GM12878 (cell line): ENCODE results near the gene IL32. TPM values are rescaled to one million over a fixed set of nuclear protein-coding genes. Genes with fewer than 3 reads are reported as not detected.

Source experiments
- BHLHE40 ChIP-seq, 2 experiments: fragments of 450-650 bp in 1 of 2; IDR thresholded peaks; 2 replicates each; pipeline ENCODE4 v1.6.1; 2011 to 2017; ENCODE audit warnings: low read depth in 2 of 2, borderline replicate concordance in 1 of 2, improper control_type of control experiment in 1 of 2, low read length in 1 of 2, mild to moderate bottlenecking in 1 of 2
- CEBPZ ChIP-seq: fragments of 150-350 bp; IDR thresholded peaks from 2 replicates; pipeline ENCODE4 v1.6.1; 2016; ENCODE audit warnings: low read depth, low read length
- GABPA ChIP-seq: IDR thresholded peaks from 2 replicates; pipeline ENCODE4 v1.6.1; 2014; ENCODE audit warnings: antibody characterized with exemption, low read depth, mild to moderate bottlenecking, inconsistent platforms
- MTA3 ChIP-seq: IDR thresholded peaks from 2 replicates; pipeline ENCODE4 v1.6.1; 2012; ENCODE audit warnings: low read length, inconsistent platforms, borderline replicate concordance
- MYC ChIP-seq: IDR thresholded peaks from 2 replicates; pipeline ENCODE4 v1.6.1; 2011; ENCODE audit warnings: mild to moderate bottlenecking, low read length, moderate library complexity, inconsistent platforms; ENCODE audit not compliant: insufficient read depth, insufficient replicate concordance, insufficient read length, severe bottlenecking
- NFYA ChIP-seq: IDR thresholded peaks from 2 replicates; pipeline ENCODE4 v1.6.1; 2011; ENCODE audit warnings: low read depth, mild to moderate bottlenecking, low read length, improper control_type of control experiment, borderline replicate concordance
- NR2F1 ChIP-seq: fragments of 450-650 bp; conservative IDR thresholded peaks from 2 replicates; pipeline ENCODE4 v1.6.1; 2017; ENCODE audit warnings: mild to moderate bottlenecking
- PML ChIP-seq: IDR thresholded peaks from 2 replicates; pipeline ENCODE4 v1.6.1; 2012; ENCODE audit warnings: low read length, inconsistent platforms
- RAD21 ChIP-seq: IDR thresholded peaks from 2 replicates; pipeline ENCODE4 v1.6.1; 2011; ENCODE audit warnings: mild to moderate bottlenecking, low read depth, low read length, moderate library complexity; ENCODE audit not compliant: insufficient read depth
- SMAD5 ChIP-seq: IDR thresholded peaks from 2 replicates; pipeline ENCODE4 v1.6.1; 2016; ENCODE audit warnings: antibody characterized with exemption, low read depth
- TAF1 ChIP-seq: IDR thresholded peaks from 2 replicates; pipeline ENCODE4 v1.6.1; 2011; ENCODE audit warnings: mild to moderate bottlenecking, low read depth, low read length, borderline replicate concordance
- TCF3 ChIP-seq: IDR thresholded peaks from 2 replicates; pipeline ENCODE4 v1.6.1; 2012; ENCODE audit warnings: low read depth, mild to moderate bottlenecking, low read length, borderline replicate concordance; ENCODE audit not compliant: insufficient read depth
- ZNF207 ChIP-seq: fragments of 450-650 bp; IDR thresholded peaks from 2 replicates; pipeline ENCODE4 v1.6.1; 2014; ENCODE audit warnings: antibody characterized with exemption, mild to moderate bottlenecking, borderline replicate concordance
- ZNF24 ChIP-seq: fragments of 450-650 bp; IDR thresholded peaks from 2 replicates; pipeline ENCODE4 v1.6.1; 2017; ENCODE audit warnings: antibody characterized with exemption, mild to moderate bottlenecking
- polyA plus RNA-seq, 11 experiments: library from polyadenylated mRNA; depleted of rRNA in 4 of 11; unstranded in 6 of 11; stranded (reverse) in 5 of 11; fragments of >200 nt; fragmentation: Nextera tagmentation in 4 of 11; fragmentation: Illumina TruSeq in 1 of 11; extraction: Ambion mirVana in 4 of 11; extraction: Trizol in 1 of 11; gene quantifications; 1 replicate in 1 of 11; 2 replicates in 10 of 11; pipeline versions ENCODE4 v1.2.1 to v1.2.3, GENCODE V29; 2011 to 2016; ENCODE audit warnings: inconsistent platforms in 2 of 11, missing spikeins in 2 of 11, low read depth in 1 of 11
- total RNA-seq, 4 experiments: library from RNA; depleted of rRNA in 3 of 4; stranded (reverse); fragments of >200 nt in 3 of 4; fragmentation: Illumina TruSeq in 1 of 4; extraction: Trizol in 1 of 4; gene quantifications; 2 replicates each; pipeline versions ENCODE4 v1.2.1 to v1.2.3, GENCODE V29; 2013 to 2021
- TF ChIP-seq, protein P1 (sequence below): fragments of 150-350 bp; IDR thresholded peaks from 2 replicates; pipeline ENCODE4 v1.6.1; 2014; ENCODE audit warnings: mild to moderate bottlenecking, low read depth, low read length
- TF ChIP-seq, protein P2 (sequence below): fragments of 450-650 bp; IDR thresholded peaks from 2 replicates; pipeline ENCODE4 v1.6.1; 2018; ENCODE audit warnings: mild to moderate bottlenecking, low read depth, moderate library complexity; ENCODE audit not compliant: partially characterized antibody
- TF ChIP-seq, protein P3 (sequence below): IDR thresholded peaks from 2 replicates; pipeline ENCODE4 v1.6.1; 2011; ENCODE audit warnings: low read depth, mild to moderate bottlenecking, low read length, moderate library complexity, borderline replicate concordance; ENCODE audit errors: extremely low read depth
- TF ChIP-seq, protein P4 (sequence below): fragments of 450-650 bp; IDR thresholded peaks from 2 replicates; pipeline ENCODE4 v1.6.1; 2018; ENCODE audit warnings: borderline replicate concordance, mild to moderate bottlenecking; ENCODE audit not compliant: partially characterized antibody

IL32 gene
- total and polyA plus RNA-seq, 10 of the 15 experiments (the other 5 are each of a cell fraction or from before 2014, with no cell fraction given), result 27.0 to 122 (median 55.8) TPM

DNA sequence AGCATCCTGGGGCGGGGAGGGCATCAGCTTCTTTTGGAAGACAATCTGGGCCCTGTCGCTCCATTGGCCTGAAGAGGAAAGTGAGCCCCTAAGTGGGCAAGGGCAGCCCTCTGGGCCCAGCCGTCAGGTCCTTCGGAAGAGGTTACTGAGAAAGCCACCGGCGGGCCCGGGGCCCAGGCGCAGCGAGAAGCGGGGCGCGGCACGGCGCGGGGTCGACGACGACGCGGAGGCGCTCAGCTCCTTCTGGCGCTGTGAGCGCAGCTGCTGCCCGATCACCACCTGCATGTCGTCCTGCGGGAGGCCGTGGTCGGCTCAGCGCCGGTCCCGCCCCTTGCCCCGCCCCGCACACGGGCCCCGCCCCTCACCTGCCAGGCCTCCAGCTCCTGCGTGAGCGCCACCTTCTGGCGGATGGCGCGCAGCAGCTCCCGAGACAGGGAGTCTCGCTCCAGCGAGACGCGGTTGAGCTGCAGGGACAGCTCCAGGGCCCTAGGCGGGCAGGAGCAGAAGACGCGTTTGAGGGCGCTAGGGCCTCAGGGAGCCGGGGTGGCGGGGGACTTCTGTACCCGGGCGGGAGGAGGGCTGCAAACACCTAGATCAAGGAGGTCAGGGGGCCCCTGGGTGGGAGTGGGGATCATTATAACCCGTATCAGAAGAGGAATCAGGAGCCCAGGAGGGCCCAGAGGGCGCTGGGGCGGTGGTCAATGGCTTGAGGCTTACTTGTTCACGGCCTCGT, 37.3 kb upstream of the IL32 start (continued):
- TF ChIP-seq, protein P1, sequence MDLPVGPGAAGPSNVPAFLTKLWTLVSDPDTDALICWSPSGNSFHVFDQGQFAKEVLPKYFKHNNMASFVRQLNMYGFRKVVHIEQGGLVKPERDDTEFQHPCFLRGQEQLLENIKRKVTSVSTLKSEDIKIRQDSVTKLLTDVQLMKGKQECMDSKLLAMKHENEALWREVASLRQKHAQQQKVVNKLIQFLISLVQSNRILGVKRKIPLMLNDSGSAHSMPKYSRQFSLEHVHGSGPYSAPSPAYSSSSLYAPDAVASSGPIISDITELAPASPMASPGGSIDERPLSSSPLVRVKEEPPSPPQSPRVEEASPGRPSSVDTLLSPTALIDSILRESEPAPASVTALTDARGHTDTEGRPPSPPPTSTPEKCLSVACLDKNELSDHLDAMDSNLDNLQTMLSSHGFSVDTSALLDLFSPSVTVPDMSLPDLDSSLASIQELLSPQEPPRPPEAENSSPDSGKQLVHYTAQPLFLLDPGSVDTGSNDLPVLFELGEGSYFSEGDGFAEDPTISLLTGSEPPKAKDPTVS, result no peak
- TF ChIP-seq, protein P2, sequence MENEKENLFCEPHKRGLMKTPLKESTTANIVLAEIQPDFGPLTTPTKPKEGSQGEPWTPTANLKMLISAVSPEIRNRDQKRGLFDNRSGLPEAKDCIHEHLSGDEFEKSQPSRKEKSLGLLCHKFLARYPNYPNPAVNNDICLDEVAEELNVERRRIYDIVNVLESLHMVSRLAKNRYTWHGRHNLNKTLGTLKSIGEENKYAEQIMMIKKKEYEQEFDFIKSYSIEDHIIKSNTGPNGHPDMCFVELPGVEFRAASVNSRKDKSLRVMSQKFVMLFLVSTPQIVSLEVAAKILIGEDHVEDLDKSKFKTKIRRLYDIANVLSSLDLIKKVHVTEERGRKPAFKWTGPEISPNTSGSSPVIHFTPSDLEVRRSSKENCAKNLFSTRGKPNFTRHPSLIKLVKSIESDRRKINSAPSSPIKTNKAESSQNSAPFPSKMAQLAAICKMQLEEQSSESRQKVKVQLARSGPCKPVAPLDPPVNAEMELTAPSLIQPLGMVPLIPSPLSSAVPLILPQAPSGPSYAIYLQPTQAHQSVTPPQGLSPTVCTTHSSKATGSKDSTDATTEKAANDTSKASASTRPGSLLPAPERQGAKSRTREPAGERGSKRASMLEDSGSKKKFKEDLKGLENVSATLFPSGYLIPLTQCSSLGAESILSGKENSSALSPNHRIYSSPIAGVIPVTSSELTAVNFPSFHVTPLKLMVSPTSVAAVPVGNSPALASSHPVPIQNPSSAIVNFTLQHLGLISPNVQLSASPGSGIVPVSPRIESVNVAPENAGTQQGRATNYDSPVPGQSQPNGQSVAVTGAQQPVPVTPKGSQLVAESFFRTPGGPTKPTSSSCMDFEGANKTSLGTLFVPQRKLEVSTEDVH, result no peak
- TF ChIP-seq SMAD5, result no peak
- no peak for TF ChIP-seq CEBPZ
- TF ChIP-seq, protein P3, sequence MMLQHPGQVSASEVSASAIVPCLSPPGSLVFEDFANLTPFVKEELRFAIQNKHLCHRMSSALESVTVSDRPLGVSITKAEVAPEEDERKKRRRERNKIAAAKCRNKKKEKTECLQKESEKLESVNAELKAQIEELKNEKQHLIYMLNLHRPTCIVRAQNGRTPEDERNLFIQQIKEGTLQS, result no peak
- peak; percentile 44 to 73; a peak in 3 of 4 replicates for TF ChIP-seq BHLHE40 (IDR thresholded peaks at IDR 0.05; ENCODE audit: borderline replicate concordance in 1 of 2, low read depth in 2 of 2, low read length in 1 of 2)
- no peak for TF ChIP-seq NR2F1
- no peak for TF ChIP-seq PML
- no peak for TF ChIP-seq ZNF24
- no peak for TF ChIP-seq NFYA
- TF ChIP-seq TCF3, result no peak
- TF ChIP-seq ZNF207, result no peak
- TF ChIP-seq RAD21, result peak; percentile 60
- TF ChIP-seq MYC, result no peak
- TF ChIP-seq MTA3, result no peak
- no peak for TF ChIP-seq GABPA
- TF ChIP-seq, protein P4, sequence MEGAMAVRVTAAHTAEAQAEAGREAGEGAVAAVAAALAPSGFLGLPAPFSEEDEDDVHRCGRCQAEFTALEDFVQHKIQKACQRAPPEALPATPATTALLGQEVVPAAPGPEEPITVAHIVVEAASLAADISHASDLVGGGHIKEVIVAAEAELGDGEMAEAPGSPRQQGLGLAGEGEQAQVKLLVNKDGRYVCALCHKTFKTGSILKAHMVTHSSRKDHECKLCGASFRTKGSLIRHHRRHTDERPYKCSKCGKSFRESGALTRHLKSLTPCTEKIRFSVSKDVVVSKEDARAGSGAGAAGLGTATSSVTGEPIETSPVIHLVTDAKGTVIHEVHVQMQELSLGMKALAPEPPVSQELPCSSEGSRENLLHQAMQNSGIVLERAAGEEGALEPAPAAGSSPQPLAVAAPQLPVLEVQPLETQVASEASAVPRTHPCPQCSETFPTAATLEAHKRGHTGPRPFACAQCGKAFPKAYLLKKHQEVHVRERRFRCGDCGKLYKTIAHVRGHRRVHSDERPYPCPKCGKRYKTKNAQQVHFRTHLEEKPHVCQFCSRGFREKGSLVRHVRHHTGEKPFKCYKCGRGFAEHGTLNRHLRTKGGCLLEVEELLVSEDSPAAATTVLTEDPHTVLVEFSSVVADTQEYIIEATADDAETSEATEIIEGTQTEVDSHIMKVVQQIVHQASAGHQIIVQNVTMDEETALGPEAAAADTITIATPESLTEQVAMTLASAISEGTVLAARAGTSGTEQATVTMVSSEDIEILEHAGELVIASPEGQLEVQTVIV, result no peak
- TF ChIP-seq TAF1, result no peak
